ENCODE data around the gene ERH. TPM values are rescaled to one million over a fixed set of nuclear protein-coding genes. Genes with fewer than 3 reads are reported as not detected.
A peak's percentile ranks its signal among the peaks of the same experiment; 100 is the strongest.
"Not testable (repeated sequence)": the region's sequence is repeated elsewhere in the genome, so short reads cannot be mapped to it uniquely, and the experiment has no call there.

Gene ERH
- total RNA-seq: 106 TPM

DNA sequence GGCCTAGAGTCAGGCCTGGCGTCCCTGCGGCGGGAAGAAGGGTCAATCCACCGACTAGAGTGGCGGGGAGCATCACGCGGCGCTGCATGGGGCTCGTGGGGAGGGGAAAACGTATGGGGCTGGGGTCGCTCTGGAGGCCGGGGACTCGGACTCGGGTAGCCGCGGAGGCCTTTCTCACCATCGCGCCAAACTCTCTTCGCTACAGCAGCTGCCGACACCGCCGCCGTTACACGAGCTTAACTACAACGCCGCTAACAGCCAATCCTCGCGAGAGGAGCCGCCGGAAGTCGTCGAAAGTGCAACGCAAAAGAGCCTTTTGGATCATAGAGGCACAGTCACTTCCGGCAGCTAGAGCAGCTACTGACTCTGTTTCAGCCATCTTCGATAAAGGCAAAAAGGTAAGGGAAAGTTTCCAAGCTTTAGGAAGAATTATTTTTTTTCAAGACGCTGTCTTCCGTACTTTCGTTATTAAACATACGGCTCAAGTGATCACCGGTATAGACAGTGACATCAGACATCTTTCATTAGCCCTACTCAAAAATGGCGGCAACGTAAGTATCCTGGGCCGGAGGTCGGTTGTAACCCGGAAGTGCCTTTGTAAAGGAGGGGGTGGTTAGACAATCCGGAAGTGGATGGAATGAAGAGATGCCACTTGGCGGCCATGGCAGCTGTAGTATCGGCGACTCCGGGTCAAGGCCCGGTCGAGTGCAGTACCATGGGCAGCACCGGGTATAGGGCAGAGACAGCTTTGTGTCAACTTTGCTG, at the start of gene ERH, which contains the start of gene SLC39A9:
ERH (minus strand) TSS at position 247 of the 765 bp plus-strand sequence; CDS start at position 181, 66 bp downstream.
SLC39A9 (plus strand) TSS at position 640 of the 765 bp plus-strand sequence. CDS start 678 bp downstream, outside the sequence.
- peak; percentile 81 to 88 for DNase-seq (ENCODE audit: low spot score in 2 of 2)
- FAIRE-seq: no peak

DNA sequence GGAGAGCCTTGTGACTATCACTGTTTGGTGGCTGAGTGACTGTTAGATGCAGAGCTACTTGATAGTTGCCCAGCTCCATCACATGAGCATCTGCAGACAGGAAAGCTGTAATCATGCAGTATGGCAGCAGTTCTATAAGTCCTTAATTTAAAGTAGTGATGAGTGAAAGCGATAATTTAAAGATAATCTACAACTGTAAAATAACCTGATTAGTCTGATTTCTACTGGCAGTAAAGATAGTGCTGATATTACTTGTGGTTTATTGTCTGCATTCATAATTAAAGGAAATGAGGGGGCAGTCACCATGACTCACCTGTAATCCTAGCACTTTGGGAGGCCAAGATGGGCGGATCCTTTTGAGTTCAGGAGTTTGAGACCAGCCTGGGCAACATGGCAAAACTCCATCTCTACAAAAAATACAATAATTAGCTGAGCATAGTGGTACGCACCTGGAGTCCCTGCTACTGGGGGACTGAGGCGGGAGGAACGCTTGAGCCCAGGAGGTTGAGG, 45.3 kb upstream of the ERH start:
- no peak for FAIRE-seq
- DNase-seq (ENCODE audit: low spot score in 2 of 2): no peak

DNA sequence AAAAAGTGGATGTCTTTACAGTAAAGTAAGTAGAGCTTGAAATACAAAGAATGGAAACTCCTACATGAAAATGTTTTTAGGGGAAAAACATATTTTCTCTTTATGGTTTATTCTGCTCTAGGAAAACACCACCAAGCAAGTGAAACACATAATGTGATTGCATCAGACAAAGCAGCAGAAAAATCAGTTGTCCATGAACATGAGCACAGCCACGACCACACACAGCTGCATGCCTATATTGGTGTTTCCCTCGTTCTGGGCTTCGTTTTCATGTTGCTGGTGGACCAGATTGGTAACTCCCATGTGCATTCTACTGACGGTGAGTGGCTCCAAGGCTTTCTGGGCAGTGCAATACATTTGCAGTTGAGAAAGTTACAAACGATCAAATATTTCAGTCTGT, 43.8 kb upstream of the ERH start:
- FAIRE-seq: no peak

DNA sequence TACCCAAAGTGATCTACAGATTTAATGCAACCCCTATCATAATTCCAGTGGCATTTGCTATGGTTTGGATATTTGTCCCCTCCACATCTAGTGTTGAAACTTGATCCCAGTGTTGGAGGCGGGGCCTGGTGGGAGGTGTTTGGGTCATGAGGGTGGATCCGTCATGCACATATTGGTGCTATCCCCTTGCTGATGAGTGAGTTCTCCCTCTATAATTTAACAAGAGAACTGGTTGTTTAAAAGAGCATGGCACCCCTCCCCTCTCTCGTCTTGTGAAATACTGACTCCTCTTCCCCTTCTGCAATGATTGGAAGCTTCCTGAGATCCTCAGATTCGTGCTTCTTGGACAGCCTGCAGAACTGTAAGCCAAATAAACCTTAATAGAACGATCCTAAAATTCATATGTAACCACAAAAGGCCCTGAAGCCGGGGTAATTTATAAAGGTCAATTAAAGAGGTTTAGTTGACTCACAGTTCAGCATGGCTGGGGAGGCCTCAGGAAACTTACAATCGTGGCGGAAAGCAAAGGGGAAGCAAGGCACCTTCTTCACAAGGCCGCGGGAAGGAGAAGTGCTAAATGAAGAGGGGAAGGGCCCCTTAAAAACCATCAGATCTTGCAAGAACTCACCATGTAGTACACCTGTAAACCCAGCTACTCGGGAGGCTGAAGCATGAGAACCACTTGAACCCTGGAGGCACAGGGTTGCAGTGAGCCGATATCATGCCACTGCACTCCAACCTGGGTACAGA, 41.6 kb upstream of the ERH start:
- FAIRE-seq (no peak), DNase-seq (ENCODE audit: low spot score in 2 of 2) (no peak)

More for the DNA sequence above, 43.8 kb upstream of the ERH start:
- no peak for DNase-seq (ENCODE audit: low spot score in 2 of 2)

DNA sequence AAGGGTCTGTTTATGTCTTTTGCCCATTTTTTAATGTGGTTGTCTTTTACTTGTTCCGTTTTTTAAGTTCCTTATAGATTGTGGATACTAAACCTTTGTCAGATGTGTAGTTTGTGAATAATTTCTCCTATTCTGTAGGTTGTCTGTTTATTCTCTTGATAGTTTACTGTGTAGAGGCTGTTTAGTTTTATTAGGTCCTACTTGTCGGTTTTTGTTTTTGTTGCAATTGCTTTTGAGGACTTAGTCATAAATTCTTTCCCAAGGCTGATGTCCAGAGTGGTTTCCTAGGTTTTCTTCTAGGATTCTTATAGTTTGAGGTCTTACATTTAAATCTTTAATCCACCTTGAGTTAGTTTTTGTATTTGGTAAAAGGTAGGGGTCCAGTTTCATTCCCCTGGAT, 34.3 kb upstream of the ERH start:
- no peak for FAIRE-seq
- DNase-seq (ENCODE audit: low spot score in 2 of 2): no peak

DNA sequence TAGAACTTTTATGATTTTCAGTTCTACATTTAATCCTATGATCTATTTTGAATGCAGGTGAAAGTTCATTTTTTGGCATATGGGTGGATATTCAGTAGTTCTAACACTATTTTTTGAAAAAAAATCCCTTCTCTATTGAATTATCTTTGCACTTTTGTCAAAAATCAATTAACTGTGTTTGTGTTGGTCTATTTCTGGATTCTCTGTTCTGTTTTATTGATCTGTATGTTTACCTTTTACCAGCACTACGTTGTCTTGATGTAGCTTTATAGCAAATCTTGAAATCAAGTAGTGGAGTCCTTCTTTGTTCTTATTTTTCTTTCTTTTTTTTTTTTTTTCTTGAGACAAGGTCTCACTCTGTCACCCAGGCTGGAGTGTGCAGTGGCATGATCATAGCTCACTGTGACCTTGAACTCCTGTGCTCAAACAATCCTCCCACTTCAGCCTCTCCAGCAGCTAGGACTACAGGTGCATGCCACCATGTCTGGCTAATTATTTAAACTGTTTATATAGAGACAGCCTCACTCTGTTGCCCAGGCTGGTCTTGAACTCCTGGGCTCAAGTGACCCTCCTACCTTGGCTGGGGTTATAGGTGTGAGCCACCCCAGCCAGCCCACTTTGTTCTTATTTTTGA, 32.3 kb upstream of the ERH start:
- no peak for DNase-seq (ENCODE audit: low spot score in 2 of 2)
- no peak for FAIRE-seq

DNA sequence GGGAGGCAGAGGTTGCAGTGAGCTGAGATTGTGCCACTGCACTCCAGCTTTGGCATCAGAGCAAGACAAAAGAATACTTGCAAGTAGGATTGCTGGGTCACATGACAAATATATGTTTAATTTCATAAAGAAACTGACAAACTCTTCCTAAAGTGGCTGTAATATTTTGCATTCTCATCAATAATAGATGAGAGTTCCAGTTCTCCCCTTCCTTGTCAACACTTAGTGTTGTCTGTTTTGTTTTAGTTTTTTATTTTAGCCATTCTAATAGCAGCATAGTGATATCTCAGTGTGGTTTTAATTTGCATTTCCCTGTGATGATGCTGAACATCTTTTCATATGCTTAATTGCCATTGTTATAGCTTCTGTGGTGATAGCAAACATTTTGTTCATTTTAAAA, 31.5 kb upstream of the ERH start:
- no peak for FAIRE-seq
- no peak for DNase-seq (ENCODE audit: low spot score in 2 of 2)

DNA sequence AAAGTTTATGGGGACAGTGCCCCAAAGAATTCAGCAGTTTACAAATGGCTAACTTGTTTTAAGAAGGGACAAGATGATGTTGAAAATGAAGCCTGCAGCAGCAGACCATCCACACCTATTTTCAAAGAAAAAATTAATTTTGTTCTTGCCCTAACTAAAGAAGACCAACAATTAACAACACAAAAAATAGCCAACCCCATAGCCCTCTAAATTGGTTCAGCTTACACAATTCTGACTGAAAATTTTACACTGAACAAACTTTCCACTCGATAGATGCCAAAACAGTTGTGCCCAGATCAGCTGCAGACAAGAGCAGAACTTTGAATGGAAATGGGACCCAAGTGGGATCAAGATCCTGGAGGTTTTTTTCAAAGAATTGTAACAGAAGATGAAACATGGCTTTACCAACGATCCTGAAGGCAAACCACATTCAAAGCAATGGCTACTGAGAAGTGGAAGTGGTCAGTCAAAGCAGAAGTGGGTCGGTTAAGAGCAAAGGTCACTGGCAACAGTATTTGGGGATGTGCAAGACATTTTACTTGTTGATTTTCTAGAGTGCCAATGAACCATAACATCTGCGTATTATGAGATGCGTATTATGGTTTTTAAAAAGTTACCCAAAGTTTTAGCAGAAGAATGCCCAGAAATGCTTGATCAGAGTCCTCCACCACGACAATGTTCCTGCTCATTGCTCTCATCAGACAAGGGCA, 30.3 kb upstream of the ERH start:
- FAIRE-seq (no peak), DNase-seq (ENCODE audit: low spot score in 2 of 2) (no peak)

DNA sequence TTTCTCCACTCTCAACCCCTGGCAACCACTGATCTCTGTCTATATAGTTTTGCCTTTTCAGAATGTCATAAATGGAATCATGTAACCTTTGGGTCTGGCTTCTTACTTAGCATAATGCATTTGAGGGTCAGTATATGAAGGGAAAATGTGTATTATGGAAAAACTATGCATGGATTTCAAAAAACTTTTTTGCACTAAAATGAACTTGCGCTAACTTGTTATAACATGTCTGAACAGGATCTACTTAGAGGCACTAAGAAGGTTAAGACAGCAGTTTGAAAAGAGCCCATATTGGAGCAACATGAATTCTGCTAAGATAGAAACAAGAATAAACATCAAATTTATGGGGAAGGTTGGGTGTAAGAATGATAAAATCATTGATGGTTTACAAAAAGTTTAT, 29.5 kb upstream of the ERH start:
- FAIRE-seq (no peak), DNase-seq (ENCODE audit: low spot score in 2 of 2) (no peak)

DNA sequence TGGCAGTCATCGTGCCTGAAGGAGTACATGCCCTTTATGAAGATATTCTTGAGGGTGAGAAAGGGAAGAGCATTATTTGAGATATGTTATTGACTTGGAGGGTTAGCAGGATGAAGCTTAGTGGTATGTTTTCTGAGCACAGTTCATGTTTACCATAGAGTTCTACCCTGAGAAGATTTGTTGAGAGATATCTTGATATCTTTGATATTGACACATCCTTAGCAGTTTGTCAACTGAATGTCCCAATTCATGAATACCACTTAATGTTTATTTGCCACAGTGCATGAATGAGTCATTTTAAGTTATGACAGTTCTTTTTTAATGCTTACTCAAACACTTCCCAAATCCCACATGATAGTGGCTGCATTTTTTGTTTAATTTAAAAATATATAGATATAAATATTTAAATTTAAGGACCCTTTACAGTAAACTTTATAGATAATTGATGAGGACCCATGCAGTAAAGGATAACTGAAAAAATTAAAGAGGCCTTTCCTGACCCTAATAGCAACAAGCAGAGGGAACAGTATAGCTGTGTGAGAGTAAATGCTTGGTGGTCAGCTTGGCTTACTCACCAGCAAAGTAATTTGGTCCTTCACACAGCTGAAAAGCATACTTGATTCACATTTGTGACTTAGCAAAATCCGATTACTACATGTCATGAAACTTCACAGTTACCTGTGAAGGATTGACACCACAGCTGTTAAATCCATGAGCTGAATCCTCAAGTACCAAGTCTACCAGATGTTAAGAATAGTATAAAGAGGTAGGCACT, 26.2 kb upstream of the ERH start:
- FAIRE-seq (no peak), DNase-seq (ENCODE audit: low spot score in 2 of 2) (no peak)

DNA sequence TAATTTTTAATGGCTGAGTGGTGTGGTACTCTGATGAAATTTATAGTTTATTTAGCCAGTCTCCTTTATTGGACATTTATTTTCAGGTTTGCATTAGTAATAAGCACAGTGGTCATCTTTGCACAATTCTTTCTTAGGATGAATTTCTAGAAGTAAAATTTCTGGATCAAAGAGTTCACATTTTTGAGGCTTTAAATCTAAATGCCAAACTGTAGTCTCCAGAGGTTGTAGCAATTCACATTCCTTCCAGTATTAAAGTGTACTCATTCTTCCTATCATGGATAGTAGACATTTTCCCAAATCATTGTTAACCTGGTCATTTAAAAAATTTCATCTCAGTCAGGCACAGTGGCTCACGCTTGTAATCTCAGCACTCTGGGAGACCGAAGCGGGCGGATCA, 25.2 kb upstream of the ERH start:
- FAIRE-seq: no peak
- DNase-seq (ENCODE audit: low spot score in 2 of 2): no peak

DNA sequence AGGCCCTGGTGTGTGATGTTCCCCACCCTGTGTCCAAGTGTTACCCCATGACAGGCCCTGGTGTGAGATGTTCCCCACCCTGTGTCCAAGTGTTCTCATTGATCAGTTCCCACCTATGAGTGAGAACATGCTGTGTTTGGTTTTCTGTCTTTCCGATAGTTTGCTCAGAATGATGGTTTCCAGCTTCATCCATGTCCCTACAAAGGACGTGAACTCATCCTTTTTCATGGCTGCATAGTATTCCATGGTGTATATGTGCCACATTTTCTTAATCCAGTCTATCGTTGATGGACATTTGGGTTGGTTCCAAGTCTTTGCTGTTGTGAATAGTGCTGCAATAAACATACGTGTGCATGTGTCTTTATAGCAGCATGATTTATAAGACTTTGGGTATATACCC, 18.0 kb upstream of the ERH start:
- FAIRE-seq; DNase-seq (ENCODE audit: low spot score in 2 of 2): not testable (repeated sequence)

DNA sequence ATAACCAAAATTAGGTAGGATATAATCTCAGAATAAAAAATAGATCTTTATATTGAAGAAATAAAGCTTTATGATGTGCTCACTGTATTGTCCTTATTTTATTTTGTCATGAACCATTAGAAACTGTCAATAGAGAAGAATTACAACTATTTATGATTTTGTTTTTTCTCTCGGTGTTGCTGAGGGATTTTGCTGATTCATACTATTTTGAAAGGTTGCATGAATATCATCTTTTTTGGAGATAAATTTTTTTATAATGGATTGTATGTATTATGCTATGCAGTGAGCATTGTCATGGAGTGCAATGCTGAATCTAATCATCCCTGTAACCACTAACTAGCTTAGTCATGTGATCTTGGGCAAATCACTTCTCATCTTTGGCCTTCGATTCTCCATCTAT, 15.4 kb upstream of the ERH start:
- DNase-seq (ENCODE audit: low spot score in 2 of 2) (no peak), FAIRE-seq (no peak)

DNA sequence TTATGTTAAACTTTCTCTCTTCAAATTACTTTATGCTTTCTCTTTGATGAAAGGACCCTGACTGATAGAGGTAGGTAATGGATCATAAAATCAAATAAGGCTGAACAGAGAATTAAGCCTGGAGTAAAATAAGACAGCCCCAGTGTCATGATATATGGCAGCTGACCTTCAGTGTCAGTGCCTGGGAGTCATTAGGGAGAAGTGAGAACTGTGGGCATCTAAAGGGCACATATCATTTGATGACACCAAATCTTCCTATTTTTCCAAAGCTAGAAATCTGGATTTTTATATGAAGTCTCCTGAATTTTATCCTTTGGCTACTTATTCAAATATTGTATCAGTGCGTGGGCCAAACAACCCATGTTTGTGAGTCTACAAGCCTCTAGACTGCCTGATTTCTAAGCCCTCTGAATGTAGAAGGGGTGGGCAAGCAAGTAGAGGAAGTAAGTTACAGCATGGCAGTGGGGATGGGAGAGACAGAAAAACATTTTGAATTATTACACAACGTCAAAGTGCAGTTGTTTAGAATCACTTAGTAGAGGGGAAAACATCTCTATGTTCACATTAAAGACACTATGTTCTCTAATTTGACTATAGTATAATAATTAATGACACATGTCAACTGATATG, 10.3 kb upstream of the ERH start:
- no peak for FAIRE-seq

DNA sequence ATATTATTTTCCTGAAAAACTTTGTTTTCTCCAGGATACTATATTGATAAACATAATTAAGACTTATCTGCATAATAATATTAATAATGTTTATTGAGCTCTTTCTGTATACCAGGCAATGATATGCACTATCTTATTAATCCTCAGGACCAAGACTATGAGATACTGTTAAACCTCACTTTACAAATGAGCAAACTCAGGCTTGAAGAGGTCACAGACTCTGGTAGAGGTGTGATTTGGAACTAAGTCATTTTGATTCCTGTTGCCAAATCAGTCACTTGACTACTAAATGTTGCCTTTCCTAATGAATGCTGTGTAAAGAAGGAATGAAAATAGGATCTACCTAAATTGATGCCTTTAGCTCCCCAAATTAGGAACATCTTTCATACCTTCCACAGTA, 7.7 kb upstream of the ERH start:
- DNase-seq (ENCODE audit: low spot score in 2 of 2) (no peak), FAIRE-seq (no peak)

More for the DNA sequence above, 10.3 kb upstream of the ERH start:
- no peak for DNase-seq (ENCODE audit: low spot score in 2 of 2)

DNA sequence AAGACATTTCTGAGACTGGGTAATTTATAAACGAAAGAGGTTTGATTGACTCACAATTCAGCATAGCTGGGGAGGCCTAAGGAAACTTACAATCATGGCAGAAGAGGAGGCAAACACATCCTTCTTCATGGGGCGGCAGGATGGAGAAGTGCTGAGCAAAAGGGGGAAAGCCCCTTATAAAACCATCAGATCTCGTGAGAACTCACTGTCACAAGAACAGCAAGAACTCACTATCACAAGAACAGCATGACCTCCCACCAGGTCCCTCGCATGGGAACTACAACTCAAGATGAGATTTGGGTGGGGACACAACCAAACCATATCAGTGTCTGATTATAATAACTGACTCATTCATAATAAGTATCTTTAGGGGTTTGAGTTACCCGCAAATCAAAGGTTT, 6.8 kb upstream of the ERH start:
- FAIRE-seq (no peak), DNase-seq (ENCODE audit: low spot score in 2 of 2) (no peak)

DNA sequence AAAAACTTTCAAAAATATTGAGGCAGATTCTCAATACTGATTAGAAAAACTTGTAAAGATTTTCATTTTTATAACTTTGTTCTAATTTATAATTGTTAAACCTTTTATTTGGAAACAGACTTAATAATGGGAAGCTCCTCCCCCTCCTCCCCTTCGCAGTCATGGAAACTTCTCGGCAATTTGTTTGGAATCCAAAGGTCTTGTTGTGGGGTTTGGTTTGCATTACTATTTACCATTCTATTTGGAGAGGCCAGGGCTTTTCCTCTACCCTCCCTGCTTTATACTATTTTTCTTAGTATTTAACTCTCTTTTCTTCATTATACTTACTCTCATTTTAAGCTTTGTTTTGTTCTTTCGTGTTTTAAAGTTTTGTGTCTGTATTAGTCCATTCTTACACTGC, 6.4 kb upstream of the ERH start:
- DNase-seq (ENCODE audit: low spot score in 2 of 2) (no peak), FAIRE-seq (no peak)

DNA sequence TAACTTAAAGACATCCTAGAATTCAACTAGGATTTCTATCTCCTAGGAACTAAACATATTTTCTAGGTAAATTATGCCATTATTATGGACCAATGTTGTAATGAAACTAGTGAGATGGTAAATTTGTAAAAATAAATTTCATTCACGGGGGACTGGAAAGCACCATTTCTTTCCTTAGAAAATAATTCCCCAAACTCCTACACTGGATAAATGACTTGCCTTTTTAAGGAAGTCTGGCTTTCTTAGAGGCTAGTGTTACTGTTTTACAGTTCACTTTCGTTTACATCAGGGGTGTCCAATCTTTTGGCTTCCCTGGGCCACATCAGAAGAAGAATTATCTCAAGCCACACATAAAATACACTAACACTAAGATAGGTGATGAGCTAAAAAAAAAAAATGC, 3.7 kb upstream of the ERH start:
- FAIRE-seq: no peak
- DNase-seq (ENCODE audit: low spot score in 2 of 2): no peak

DNA sequence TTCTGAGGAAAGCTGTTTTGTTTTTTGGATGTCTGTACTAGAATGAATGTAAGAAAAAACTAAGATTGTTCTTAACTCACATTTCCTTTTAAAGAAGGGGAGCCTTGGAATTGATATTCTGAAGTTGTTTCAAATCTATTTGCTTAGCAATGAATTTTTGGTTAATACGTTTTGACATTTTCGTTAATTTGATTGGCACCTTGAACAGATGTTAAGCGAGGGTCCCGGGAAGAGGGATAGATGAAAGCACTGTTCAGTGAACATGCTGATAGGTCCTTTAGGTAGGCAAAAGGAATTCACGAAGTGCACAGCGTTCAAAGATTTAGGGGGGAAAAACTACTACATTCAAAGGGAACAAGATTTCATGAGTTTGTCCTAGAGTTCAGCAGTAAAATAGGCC, 2.1 kb upstream of the ERH start:
- FAIRE-seq (no peak), DNase-seq (ENCODE audit: low spot score in 2 of 2) (no peak)

Data from frontal cortex (tissue), 4 donors.